Right lobe of liver (tissue), 4 donors: Measurements from ENCODE around the gene SLC4A8.

Experiments used
- CTCF ChIP-seq, 4 donors: fragments of 200-600 bp in 3 of 4; fragments of 450-650 bp in 1 of 4; IDR thresholded peaks; one replicate each; pipeline versions ENCODE4 v1.5.1 to v1.8.0; 2016 to 2022; ENCODE audit warnings: antibody characterized with exemption in 4 of 4, mild to moderate bottlenecking in 2 of 4
- POLR2A ChIP-seq: fragments of 450-650 bp; IDR thresholded peaks from one replicate; pipeline ENCODE4 v1.6.1; 2017; ENCODE audit warnings: antibody characterized with exemption, mild to moderate bottlenecking
- donor health status: DM: no; HTN: no; CAD: no.
- donor health status: DM: no; HTN: no; CAD: no.
- donor health status: DM: no; HTN: yes; CAD: no.

DNA sequence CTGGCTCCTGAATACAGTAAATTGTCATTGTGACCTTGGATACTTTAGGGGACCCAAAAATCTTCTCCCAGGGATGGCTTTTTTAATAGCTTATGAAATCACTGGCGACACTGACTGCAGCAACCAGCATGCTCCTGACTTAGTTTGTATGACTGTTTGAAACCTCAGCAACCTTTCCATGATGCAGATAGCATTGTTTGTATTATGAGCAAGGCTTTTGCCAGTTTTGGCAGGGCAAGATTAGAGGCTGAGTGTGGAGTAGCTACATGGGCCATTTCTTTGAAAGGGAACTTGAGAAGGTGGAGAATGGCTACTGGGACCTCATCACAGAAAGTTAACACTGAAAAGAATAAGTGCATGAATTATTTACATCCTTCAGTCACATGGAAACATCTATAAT, 50.9 kb downstream of the SLC4A8 start:
- TF ChIP-seq CTCF (IDR thresholded peaks at IDR 0.05): no peak
- no peak for TF ChIP-seq POLR2A
